HG03571 (cell line): ENCODE data around the gene NLRP1.

Experiments used
- ATAC-seq: cut with Tn5 transposase; IDR thresholded peaks from one replicate; pipeline ENCODE4 v1.9.1; 2021; ENCODE audit not compliant: unreplicated experiment

The NLRP1 gene

DNA sequence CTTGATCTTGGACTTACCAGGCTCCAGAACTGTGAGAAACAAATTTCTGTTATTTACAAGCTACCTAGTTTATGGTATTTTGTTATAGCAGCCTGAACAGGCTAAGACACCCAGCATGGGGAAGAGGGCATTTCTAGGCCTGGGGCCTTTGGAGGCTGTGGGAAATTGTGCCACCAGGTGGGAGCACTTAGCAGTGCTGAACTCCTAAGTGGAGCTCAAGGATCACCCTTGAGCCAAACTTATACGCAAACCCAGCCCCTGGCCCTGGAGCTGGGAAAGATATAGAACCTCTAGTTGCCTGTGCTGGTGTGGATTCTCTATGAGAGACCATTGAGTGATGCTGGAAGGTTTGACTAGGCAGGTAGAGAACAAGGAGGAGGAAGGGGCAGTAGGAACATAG is 61.8 kb downstream of the NLRP1 start:
- ATAC-seq = no peak

DNA sequence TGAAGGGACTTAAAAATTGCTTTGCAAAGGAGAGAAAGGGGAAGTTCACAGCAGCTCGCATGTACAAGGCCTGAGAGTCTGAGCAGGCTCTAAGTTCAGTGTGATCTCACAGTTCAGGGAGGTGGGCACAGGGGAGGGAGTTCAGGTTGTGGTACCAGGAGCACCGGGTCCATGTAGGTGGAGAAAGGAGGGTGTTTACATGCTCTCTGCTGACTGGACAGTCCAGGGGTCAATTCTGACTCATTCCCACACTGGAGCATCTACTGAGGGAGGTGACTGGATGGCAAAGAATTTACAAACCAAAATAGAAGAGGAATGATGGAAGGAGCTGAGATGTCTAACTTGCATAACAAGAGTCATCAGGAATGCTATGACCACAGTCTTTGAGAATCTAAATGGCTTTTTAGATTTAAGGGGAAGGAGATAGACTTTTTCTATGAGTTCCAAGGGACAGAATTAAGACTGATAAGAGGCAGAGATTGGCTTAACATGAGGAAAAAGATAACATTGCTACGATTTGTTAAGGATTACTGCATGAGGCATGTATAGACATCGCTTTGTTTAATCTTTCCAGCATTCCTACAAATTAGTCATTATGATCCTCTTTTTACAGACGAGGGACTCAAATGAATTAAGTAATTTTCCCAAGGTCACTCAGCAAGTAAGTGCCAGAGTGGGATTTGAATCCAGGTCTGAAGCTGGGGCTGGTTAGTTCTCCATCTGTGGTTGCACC is 68.1 kb downstream of the NLRP1 start:
- no peak for ATAC-seq

DNA sequence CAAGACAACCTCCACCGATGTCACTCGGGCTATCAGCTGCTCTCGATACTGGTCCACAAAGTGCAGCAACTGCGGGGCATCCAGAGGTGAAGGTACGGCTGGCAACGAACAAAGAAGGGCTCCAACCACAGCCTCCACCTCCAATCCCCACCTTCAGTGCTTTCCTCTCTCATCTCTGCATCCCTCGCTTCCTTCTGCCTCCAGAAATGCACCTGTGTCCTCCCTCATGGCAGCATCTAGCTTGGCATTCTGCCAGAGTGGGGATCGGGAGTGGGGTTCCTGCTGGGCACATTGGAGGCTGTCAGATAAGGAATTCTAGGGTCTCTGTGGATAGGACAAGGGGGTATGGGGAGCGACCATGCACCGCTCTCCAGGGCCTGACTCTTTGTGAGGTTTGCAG is 69.3 kb downstream of the NLRP1 start:
- ATAC-seq = no peak

DNA sequence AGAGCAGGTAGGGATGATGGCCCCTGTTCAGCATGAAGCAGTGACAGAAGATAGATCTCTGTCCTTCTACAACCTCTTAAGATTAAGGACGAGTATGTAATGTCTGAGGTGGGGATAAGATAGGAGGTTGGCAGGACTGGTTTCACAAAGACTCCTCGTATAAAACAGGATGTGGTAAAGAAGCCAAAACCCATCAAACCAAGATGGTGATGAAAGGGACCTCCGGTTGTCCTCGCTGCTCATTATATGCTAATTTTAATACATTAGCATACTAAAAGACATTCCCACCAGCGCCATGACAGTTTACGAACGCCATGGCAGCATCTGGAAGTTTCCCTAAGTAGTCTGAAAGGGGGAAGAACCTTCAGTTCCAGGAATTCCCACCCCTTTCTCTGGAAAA is 70.7 kb downstream of the NLRP1 start:
- ATAC-seq = no peak

- no peak for ATAC-seq
Observed at GRCh38 chr17:5511401-5512225, 72.7 kb downstream of the NLRP1 start.

GRCh38 chr17:5510771-5511170 is 73.5 kb downstream of the NLRP1 start:
- ATAC-seq = no peak

DNA sequence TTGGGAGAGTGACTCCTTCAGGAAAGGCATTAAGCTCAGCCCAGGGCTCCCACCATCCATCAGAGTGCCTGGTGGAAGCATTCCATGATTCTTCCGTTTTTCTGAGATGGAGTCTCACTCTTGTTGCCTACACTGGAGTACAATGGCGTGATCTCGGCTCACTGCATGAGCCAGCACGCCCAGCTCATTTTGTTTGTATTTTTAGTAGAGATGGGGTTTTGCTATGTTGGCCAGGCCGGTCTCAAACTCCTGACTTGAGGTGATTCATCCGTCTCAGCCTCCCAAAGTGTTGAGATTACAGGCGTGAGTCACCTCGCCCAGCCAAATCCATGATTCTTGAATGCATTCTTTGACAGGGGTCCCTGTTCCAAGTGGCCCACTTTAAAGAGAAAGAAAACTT is 74.8 kb downstream of the NLRP1 start:
- no peak for ATAC-seq

DNA sequence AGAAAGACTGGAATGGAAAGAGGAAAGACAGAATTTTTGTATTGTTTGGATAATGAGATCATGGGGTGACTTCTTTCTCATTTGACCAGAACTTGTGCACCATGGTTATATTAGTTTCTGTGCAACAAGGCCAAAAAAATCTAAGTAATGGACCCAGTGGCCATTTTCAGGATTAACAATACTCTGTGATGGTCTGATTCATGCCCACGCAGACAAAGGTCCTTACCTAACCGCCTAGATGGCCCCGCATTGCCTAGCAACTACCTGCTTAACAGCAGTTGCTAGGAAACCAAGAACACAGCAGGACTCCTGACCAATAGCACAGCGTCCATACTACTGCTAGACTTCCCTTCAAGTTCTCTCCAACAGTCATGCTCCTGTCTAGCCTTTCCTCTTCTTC is 75.5 kb downstream of the NLRP1 start:
- no peak for ATAC-seq

- no peak for ATAC-seq
Observed at GRCh38 chr17:5506307-5506706, 78.0 kb downstream of the NLRP1 start.

GRCh38 chr17:5502552-5502951 is 81.8 kb downstream of the NLRP1 start:
- no peak for ATAC-seq

DNA sequence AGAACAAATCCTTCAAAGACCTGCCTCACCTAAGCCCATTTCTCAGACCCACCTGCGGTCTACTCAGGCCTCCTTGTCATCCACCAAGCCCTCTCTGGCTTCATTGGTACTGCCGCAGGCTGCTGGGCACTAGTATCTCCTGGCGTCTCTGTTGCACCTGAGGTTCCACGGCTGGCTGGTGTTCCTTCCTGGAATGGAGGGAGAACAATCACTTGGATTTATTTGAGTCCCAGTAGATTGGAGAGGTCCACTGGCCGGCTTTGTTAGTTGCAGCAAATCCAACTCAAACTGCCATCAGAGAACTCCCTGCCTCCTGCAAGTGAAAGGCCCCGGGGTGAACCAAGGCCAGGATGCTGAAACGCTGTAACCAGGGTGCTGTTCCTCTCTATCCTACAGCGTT is 82.6 kb downstream of the NLRP1 start:
- no peak for ATAC-seq

DNA sequence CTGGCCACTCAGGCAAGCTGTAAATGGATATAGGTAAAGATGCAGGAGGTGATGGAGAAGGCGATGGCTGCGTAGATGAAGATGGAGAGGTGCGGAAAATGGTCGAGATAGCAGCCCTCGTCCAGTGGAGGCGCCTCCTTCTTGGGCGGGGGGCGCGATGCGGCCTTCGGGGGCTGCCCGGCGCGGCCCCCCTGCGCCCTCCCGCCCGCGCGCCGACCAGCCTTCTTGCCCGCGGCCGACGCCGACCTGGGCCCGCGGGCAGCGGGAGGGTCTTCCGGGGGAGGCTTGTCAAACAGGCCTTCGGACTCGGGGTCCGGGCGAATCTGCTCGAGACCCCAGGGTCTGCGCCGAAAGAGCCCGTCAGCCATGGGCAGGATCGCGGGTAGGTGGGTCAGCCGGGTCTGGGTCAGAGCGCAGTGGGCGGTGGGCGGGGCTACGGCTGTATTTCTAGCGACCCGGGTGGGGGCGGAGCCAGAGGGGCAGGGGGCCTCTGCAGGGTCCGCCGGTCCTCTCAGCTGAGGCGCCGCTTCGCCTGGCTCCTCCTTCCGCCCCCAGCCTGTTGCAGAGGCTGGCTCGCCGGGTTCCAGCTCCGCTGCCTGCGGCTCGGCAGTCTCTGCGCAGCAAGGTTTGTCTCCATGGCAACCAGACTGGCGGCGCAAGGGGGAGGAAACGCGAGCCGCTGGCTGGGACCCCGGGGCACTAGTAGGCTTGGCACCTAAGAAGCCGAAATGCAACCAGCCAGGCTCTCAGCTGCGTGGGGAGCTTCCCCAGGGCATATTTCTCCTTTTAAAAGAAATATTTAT is 83.5 kb downstream of the NLRP1 start:
- no peak for ATAC-seq

GRCh38 chr17:5500247-5500588 is 84.1 kb downstream of the NLRP1 start:
- no peak for ATAC-seq

- ATAC-seq = no peak
Observed at GRCh38 chr17:5499476-5500231, 84.7 kb downstream of the NLRP1 start.

- ATAC-seq = no peak
Observed at GRCh38 chr17:5492970-5493369, 91.3 kb downstream of the NLRP1 start.

DNA sequence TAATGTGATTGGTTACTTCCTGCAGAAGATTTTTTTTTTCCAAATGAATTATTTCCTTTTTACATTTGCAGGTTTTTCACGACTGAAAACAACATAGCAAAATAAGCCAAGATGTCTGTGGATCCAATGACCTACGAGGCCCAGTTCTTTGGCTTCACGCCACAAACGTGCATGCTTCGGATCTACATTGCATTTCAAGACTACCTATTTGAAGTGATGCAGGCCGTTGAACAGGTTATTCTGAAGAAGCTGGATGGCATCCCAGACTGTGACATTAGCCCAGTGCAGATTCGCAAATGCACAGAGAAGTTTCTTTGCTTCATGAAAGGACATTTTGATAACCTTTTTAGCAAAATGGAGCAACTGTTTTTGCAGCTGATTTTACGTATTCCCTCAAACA is 95.6 kb downstream of the NLRP1 start:
- ATAC-seq = no peak

GRCh38 chr17:5486206-5487124 is 97.8 kb downstream of the NLRP1 start, which contains the start of gene MIS12:
MIS12 (plus strand) TSS chr17:5486566; CDS start chr17:5488863, 2,297 bp downstream.
- peak; percentile 86 for ATAC-seq

DNA sequence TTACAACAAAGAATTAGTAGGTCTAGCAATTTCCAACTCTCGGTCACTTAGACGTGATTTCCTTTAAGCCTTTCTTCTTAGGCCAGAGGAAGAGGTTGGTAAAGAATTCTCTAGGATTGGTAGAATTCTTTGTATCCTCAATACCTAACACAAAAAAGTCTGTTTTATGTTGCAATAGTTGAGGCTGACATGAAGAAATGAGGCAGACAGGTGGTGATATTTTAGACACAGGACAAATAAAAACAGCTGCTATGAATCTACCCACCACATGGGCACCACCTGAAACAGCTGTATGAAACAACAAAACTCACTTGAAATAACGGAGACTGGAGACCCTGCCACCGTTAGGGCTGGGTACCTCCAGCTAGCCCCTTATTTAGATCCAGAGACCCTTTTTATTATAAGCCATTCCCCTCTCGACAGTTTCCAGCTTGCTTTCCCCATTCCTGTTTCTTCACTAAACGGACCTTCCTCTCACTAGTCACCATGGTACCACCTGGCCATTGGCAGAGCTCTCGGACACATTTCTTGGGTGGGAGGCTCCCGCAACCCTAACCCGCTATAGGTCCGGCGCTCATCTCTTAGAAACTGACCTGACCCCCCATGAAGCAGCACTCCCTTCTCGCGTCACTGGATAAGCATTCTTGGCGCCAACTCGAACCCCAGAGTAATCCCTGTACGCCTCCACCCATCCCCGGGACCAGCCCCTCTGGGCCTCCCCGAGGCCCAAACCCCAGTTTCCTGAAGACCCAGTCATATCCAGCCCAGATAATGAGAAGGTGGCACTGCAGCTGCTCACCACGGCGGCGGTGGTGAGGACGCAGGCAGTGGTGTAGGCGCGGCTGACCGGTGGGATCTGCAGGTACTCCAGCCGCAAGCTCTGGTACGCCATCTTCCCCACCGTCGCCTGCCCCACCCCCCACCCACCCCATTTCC is 98.8 kb downstream of the NLRP1 start, which contains the start of gene DERL2:
DERL2 (minus strand) TSS at position 909 of the 936 bp plus-strand sequence; CDS start at position 892, 17 bp downstream.
- peak; percentile 10 for ATAC-seq

GRCh38 chr17:5481451-5481850 is 102.9 kb downstream of the NLRP1 start:
- no peak for ATAC-seq
